ENCODE data around the gene DRD1.

DNA sequence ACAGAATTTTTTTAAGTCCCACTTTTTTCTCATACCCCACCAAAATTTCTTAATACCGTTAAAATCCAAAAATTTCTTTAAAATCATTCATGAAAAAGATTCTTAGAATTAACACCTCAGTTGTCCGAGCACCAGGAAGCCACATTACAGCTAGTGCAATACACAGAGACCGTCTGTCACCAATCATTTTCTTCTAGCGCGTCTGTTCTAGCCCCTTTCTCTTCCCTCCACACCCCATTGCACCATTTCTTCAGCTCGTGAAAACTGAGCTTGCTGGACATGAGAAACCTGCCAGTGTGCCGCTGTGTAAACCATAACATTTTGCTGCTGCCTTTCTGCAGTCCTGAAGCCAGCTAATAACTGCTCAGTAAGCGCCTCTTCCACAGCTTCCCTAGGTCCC is 39.4 kb upstream of the DRD1 start:
- TF ChIP-seq, protein P1, sequence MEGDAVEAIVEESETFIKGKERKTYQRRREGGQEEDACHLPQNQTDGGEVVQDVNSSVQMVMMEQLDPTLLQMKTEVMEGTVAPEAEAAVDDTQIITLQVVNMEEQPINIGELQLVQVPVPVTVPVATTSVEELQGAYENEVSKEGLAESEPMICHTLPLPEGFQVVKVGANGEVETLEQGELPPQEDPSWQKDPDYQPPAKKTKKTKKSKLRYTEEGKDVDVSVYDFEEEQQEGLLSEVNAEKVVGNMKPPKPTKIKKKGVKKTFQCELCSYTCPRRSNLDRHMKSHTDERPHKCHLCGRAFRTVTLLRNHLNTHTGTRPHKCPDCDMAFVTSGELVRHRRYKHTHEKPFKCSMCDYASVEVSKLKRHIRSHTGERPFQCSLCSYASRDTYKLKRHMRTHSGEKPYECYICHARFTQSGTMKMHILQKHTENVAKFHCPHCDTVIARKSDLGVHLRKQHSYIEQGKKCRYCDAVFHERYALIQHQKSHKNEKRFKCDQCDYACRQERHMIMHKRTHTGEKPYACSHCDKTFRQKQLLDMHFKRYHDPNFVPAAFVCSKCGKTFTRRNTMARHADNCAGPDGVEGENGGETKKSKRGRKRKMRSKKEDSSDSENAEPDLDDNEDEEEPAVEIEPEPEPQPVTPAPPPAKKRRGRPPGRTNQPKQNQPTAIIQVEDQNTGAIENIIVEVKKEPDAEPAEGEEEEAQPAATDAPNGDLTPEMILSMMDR (IDR thresholded peaks at IDR 0.05; ENCODE audit: insufficient read depth, low read length, poor library complexity, severe bottlenecking), result no peak
- TF ChIP-seq EZH2phosphoT487 (conservative IDR thresholded peaks at IDR 0.05; ENCODE audit: low read length), result no peak
